K562 (cell line): ENCODE data around the gene ATP5MC3. TPM values are rescaled to one million over a fixed set of nuclear protein-coding genes. Genes with fewer than 3 reads are reported as not detected.

ENCODE experiments used
- ATAC-seq: fragments of 200-7000 bp; cut with Tn5 transposase; 3 replicates; pipeline ENCODE4 v1.9.1; 2020; ENCODE audit warnings: moderate library complexity
- BruUV-seq: library from RNA; stranded (reverse); fragments of 400-500 nt; replicated peaks from 2 replicates; lab custom pipeline; 2021; lab: Mats Ljungman, UMichigan
- CTCF ChIA-PET: fragments of 300-600 bp; formaldehyde crosslinking; extraction: SDS; loops from one replicate; lab custom pipeline; 2021; ENCODE audit warnings: low intra/inter-chr PET ratio; lab: Yijun Ruan, JAX
- POLR2A ChIA-PET: fragments of 300-600, 350-650 bp; sonication (Branson Sonifier 250); formaldehyde crosslinking; extraction: SDS; loops from one replicate; lab custom pipeline; 2021; ENCODE audit warnings: antibody characterized with exemption, inconsistent platforms; lab: Yijun Ruan, JAX
- DNase-seq, 4 experiments: peaks; one replicate each; pipeline versions ENCODE4 v3.0.0 to v3.0.0-alpha.2; 2011 to 2018; ENCODE audit warnings: low spot score in 3 of 4, mixed read lengths in 3 of 4; ENCODE audit errors: extremely low read depth in 1 of 4
- FAIRE-seq: peaks from 2 replicates; lab custom pipeline; 2011; peaks lifted over from hg19 to GRCh38; lab: Jason Lieb, UNC
- H2AFZ ChIP-seq: 2 replicates; pipeline ENCODE4 v1.6.0; 2011; ENCODE audit warnings: low read depth, low read length, control low read depth, inconsistent platforms
- H3K27ac ChIP-seq: fragments of 200-600 bp; 3 replicates; pipeline ENCODE4 v1.8.0; 2011; ENCODE audit warnings: low read depth, mild to moderate bottlenecking, control low read depth, inconsistent platforms, low read length, moderate library complexity, mixed read lengths; ENCODE audit errors: extremely low read depth
- H3K27me3 ChIP-seq, 2 experiments: fragments of 300-600 bp in 1 of 2; 2 replicates in 1 of 2; 3 replicates in 1 of 2; pipeline versions ENCODE4 v1.6.0 to v1.8.0; 2011; ENCODE audit warnings: inconsistent platforms in 2 of 2, low read length in 2 of 2, mild to moderate bottlenecking in 1 of 2, mixed read lengths in 1 of 2, moderate library complexity in 1 of 2; ENCODE audit not compliant: control insufficient read depth in 2 of 2, insufficient read depth in 2 of 2
- H3K36me3 ChIP-seq: fragments of 300-600 bp; 3 replicates; pipeline ENCODE4 v1.8.0; 2011; ENCODE audit warnings: mild to moderate bottlenecking, low read length, inconsistent platforms; ENCODE audit not compliant: control insufficient read depth, insufficient read depth
- H3K4me1 ChIP-seq, 2 experiments: fragments of 200-600 bp in 1 of 2; replicated peaks in 1 of 2; 2 replicates in 1 of 2; 3 replicates in 1 of 2; pipeline versions ENCODE4 v1.5.1 to v1.8.0; 2011; ENCODE audit warnings: inconsistent platforms in 2 of 2, low read length in 2 of 2, mild to moderate bottlenecking in 1 of 2, mixed read lengths in 1 of 2, moderate library complexity in 1 of 2; ENCODE audit not compliant: control insufficient read depth in 2 of 2, insufficient read depth in 2 of 2
- H3K4me2 ChIP-seq: 2 replicates; pipeline ENCODE4 v1.6.1; 2011; ENCODE audit warnings: low read length, control low read depth, inconsistent platforms, mixed read lengths; ENCODE audit not compliant: insufficient read depth
- H3K4me3 ChIP-seq: fragments of 200-600 bp; sonication (generic), shearing (Covaris generic); 2 replicates; pipeline ENCODE4 v1.5.1; 2016; ENCODE audit warnings: control low read depth, inconsistent platforms
- H3K79me2 ChIP-seq: fragments of 200-600 bp; 3 replicates; pipeline ENCODE4 v1.8.0; 2011; ENCODE audit warnings: low read length, inconsistent platforms; ENCODE audit not compliant: control insufficient read depth, insufficient read depth
- H3K9ac ChIP-seq, 2 experiments: 2 replicates each; pipeline versions ENCODE4 v1.6.0 to v1.6.1; 2011; ENCODE audit warnings: low read depth in 2 of 2, low read length in 2 of 2, control low read depth in 1 of 2, inconsistent platforms in 1 of 2, mild to moderate bottlenecking in 1 of 2, mixed read lengths in 1 of 2; ENCODE audit not compliant: insufficient read depth in 1 of 2
- H3K9me1 ChIP-seq: one replicate; pipeline ENCODE4 v1.6.0; 2011; ENCODE audit warnings: inconsistent platforms, mild to moderate bottlenecking, low read length, moderate library complexity; ENCODE audit not compliant: control insufficient read depth, insufficient read depth
- H3K9me3 ChIP-seq: replicated peaks from 2 replicates; pipeline ENCODE4 v1.5.1; 2011; ENCODE audit warnings: low read depth, low read length, inconsistent platforms; ENCODE audit not compliant: control insufficient read depth, insufficient read depth
- H4K20me1 ChIP-seq: replicated peaks from 2 replicates; pipeline ENCODE4 v1.6.1; 2011; ENCODE audit warnings: low read length, inconsistent platforms, mixed read lengths; ENCODE audit not compliant: control insufficient read depth, insufficient read depth
- CBFB ChIP-seq: sonication (generic); formaldehyde crosslinking; IDR thresholded peaks from 2 replicates; pipeline ENCODE4 v1.4.0; 2020; ENCODE audit warnings: mild to moderate bottlenecking, missing genetic modification reagents
- HLTF ChIP-seq: fragments of 450-650 bp; IDR thresholded peaks from 2 replicates; pipeline ENCODE4 v1.6.1; 2016
- JUN ChIP-seq, 2 experiments: sonication (generic) in 1 of 2; formaldehyde crosslinking in 1 of 2; IDR thresholded peaks; 2 replicates each; pipeline versions ENCODE4 v1.6.1 to v1.8.0; 2012 to 2022; ENCODE audit warnings: borderline replicate concordance in 2 of 2, mild to moderate bottlenecking in 2 of 2, improper control_type of control experiment in 1 of 2, low read depth in 1 of 2, low read length in 1 of 2, missing genetic modification reagents in 1 of 2
- KDM1A ChIP-seq, 2 experiments: fragments of 450-650 bp; IDR thresholded peaks; 2 replicates each; pipeline ENCODE4 v1.6.1; 2016; ENCODE audit warnings: mild to moderate bottlenecking in 2 of 2
- KDM4B ChIP-seq, 2 experiments: fragments of 450-650 bp in 1 of 2; sonication (generic) in 1 of 2; IDR thresholded peaks; 2 replicates each; pipeline ENCODE4 v1.6.1; 2016 to 2017; ENCODE audit warnings: borderline replicate concordance in 2 of 2, antibody characterized with exemption in 1 of 2, low read depth in 1 of 2, mild to moderate bottlenecking in 1 of 2
- MTA2 ChIP-seq: fragments of 450-650 bp; IDR thresholded peaks from 2 replicates; pipeline ENCODE4 v1.6.1; 2016; ENCODE audit warnings: low read depth
- NR0B1 ChIP-seq: fragments of 450-650 bp; IDR thresholded peaks from one replicate; pipeline ENCODE4 v1.6.1; 2018; ENCODE audit warnings: mild to moderate bottlenecking, moderate library complexity; ENCODE audit not compliant: partially characterized antibody
- REST ChIP-seq, 2 experiments: fragments of 450-650 bp; formaldehyde crosslinking in 1 of 2; IDR thresholded peaks; 2 replicates each; pipeline versions ENCODE4 v1.4.0 to v1.6.1; 2014 to 2020; ENCODE audit warnings: mild to moderate bottlenecking in 2 of 2, borderline replicate concordance in 1 of 2, low read depth in 1 of 2
- SP2 ChIP-seq: IDR thresholded peaks from 2 replicates; pipeline ENCODE4 v1.6.1; 2011; ENCODE audit warnings: mild to moderate bottlenecking, low read depth, low read length, moderate library complexity; ENCODE audit not compliant: poor library complexity, severe bottlenecking; ENCODE audit errors: extremely low read depth
- ZBTB8A ChIP-seq: fragments of 450-650 bp; IDR thresholded peaks from 2 replicates; pipeline ENCODE4 v1.6.1; 2018; ENCODE audit warnings: mild to moderate bottlenecking, moderate library complexity; ENCODE audit not compliant: partially characterized antibody
- WGBS: fragments of 100-300 bp; shearing (Covaris generic); methylation state at CpG from one replicate; pipeline ENCODE4 v1.1.6; 2016; ENCODE audit warnings: low coverage, mixed read lengths; ENCODE audit not compliant: insufficient coverage; ENCODE audit errors: missing lambda C conversion rate; 5-methylcytosine and 5-hydroxymethylcytosine counted together
- in situ Hi-C: fragments of 300-500 bp; cut with MboI; formaldehyde crosslinking; loops from 4 replicates; pipeline ENCODE4 v1.15.0; 2018; ENCODE audit warnings: inconsistent platforms, mixed read lengths
- intact Hi-C: fragments of 100-400 bp; cut with micrococcal nuclease; formaldehyde crosslinking; loops from 2 replicates; pipeline ENCODE4 v1.14.2; 2022
- polyA plus RNA-seq, 8 experiments: library from polyadenylated mRNA; depleted of rRNA in 4 of 8; stranded (reverse) in 5 of 8; unstranded in 3 of 8; fragments of >200 nt; fragmentation: Nextera tagmentation in 2 of 8; fragmentation: Illumina TruSeq in 1 of 8; extraction: Ambion mirVana in 2 of 8; extraction: Trizol in 1 of 8; gene quantifications; 2 replicates each; pipeline versions ENCODE4 v1.2.1 to v1.2.3, GENCODE V29; 2011 to 2014; ENCODE audit warnings: inconsistent platforms in 1 of 8, missing spikeins in 1 of 8
- total RNA-seq, 7 experiments: library from RNA; depleted of rRNA in 6 of 7; stranded (reverse); fragments of >200 nt in 6 of 7; fragmentation: Illumina TruSeq in 2 of 7; extraction: Trizol in 2 of 7; gene quantifications; 2 replicates each; pipeline versions ENCODE4 v1.2.1 to v1.2.3, GENCODE V29; 2011 to 2021; ENCODE audit warnings: low replicate concordance in 1 of 7

Gene ATP5MC3
- total and polyA plus RNA-seq, 9 of the 15 experiments (the other 6 are each of a cell fraction or from before 2014, with no cell fraction given): 423 to 2,565 (median 1,012) TPM

GRCh38 chr2:175207741-175208438 is 26.4 kb upstream of the ATP5MC3 start:
- ChIA-PET CTCF (no interaction called here), POLR2A (interaction anchor here (0.6 to 1.7 kb wide), 2 partner anchors 12 to 114 kb away, joined by 4 to 5 read pairs; no protein-coding TSS in a partner anchor)
- FAIRE-seq (no peak), ATAC-seq (no peak), DNase-seq (no peak)
- no peak overlapping the region for H2AFZ ChIP-seq
- in situ Hi-C loops: no loop called here
- no peaks in the 10 kb centered on the region for H4K20me1 ChIP-seq
- H3K9ac ChIP-seq: no peak overlapping the region
- no peak overlapping the region for H3K4me2 ChIP-seq
- H3K27ac ChIP-seq: no peak overlapping the region
- no peaks in the 10 kb centered on the region for H3K79me2 ChIP-seq
- no peaks in the 10 kb centered on the region for H3K27me3 ChIP-seq
- no peak overlapping the region for H3K4me3 ChIP-seq
- BruUV-seq: no TSS peak
- intact Hi-C loops: no loop called here
- H3K9me1 ChIP-seq: no peaks in the 10 kb centered on the region
- H3K36me3 ChIP-seq: no peaks in the 10 kb centered on the region
- no peaks in the 10 kb centered on the region for H3K9me3 ChIP-seq
- WGBS: 0% methylated on average over 6 of the region's 6 CpGs
- no peaks in the 10 kb centered on the region for H3K4me1 ChIP-seq
- no peak for TF ChIP-seq KDM1A (IDR thresholded peaks at IDR 0.05)
- TF ChIP-seq MTA2: no peak
- TF ChIP-seq REST (IDR thresholded peaks at IDR 0.05; ENCODE audit: borderline replicate concordance): no peak
- no peak for TF ChIP-seq REST (CRISPR knock-in tag; IDR thresholded peaks at IDR 0.05; ENCODE audit: low read depth)
- TF ChIP-seq SP2: no peak
- no peak for TF ChIP-seq HLTF
- no peak for TF ChIP-seq NR0B1
- no peak for TF ChIP-seq JUN (IDR thresholded peaks at IDR 0.05; ENCODE audit: borderline replicate concordance, low read depth, low read length)
- no peak for TF ChIP-seq JUN (CRISPR knock-in tag; IDR thresholded peaks at IDR 0.05; ENCODE audit: borderline replicate concordance)
- TF ChIP-seq ZBTB8A: no peak
- no peak for TF ChIP-seq KDM4B (IDR thresholded peaks at IDR 0.05; ENCODE audit: borderline replicate concordance in 2 of 2, low read depth in 1 of 2)
- no peak for TF ChIP-seq CBFB (CRISPR knock-in tag)
